ENCODE data around the gene MAN1C1.

The MAN1C1 gene

GRCh38 chr1:25821630-25822091, 205.1 kb downstream of the MAN1C1 start:
- no peak for DNase-seq

- DNase-seq, result no peak
These were observed 209.0 kb downstream of the MAN1C1 start for GRCh38 chr1:25825605-25826004.

GRCh38 chr1:25826571-25826970, 210.0 kb downstream of the MAN1C1 start:
- no peak for DNase-seq

GRCh38 chr1:25828491-25828890, 211.9 kb downstream of the MAN1C1 start:
- no peak for DNase-seq

- DNase-seq, result no peak
These were observed 212.5 kb downstream of the MAN1C1 start for GRCh38 chr1:25829046-25829445.

GRCh38 chr1:25831569-25832196, 215.1 kb downstream of the MAN1C1 start:
- DNase-seq, result no peak

GRCh38 chr1:25832336-25833037, 215.9 kb downstream of the MAN1C1 start:
- no peak for DNase-seq

GRCh38 chr1:25833158-25833557, 216.6 kb downstream of the MAN1C1 start:
- DNase-seq, result no peak
